MM.1S (cell line): ENCODE results near the gene TSPAN6.

Experiments
- DNase-seq: peaks from one replicate; pipeline ENCODE4 v3.0.0-alpha.2; 2015
- H2AFZ ChIP-seq: fragments of 300-600 bp; sonication (generic); 2 replicates; pipeline ENCODE4 v1.6.0; 2016; ENCODE audit warnings: antibody characterized with exemption, low read length
- H3F3A ChIP-seq: fragments of 300-600 bp; sonication (generic); 2 replicates; pipeline ENCODE4 v1.6.1; 2016; ENCODE audit warnings: mild to moderate bottlenecking, antibody characterized with exemption, low read length, moderate library complexity, mixed read lengths; ENCODE audit not compliant: insufficient read depth
- H3K27ac ChIP-seq: fragments of 300-600 bp; sonication (generic); 2 replicates; pipeline ENCODE4 v1.5.1; 2016; ENCODE audit warnings: mild to moderate bottlenecking, low read length
- H3K27me3 ChIP-seq: fragments of 300-600 bp; sonication (generic); replicated peaks from 2 replicates; pipeline ENCODE4 v1.6.0; 2016; ENCODE audit warnings: low read length; ENCODE audit not compliant: insufficient read depth
- H3K36me3 ChIP-seq: fragments of 300-600 bp; sonication (generic); replicated peaks from 2 replicates; pipeline ENCODE4 v1.6.1; 2016; ENCODE audit warnings: mild to moderate bottlenecking, low read length, mixed read lengths; ENCODE audit not compliant: insufficient read depth
- H3K4me1 ChIP-seq: fragments of 300-600 bp; sonication (generic); 2 replicates; pipeline ENCODE4 v1.6.1; 2016; ENCODE audit warnings: low read length, mixed read lengths
- H3K4me2 ChIP-seq: fragments of 300-600 bp; sonication (generic); 2 replicates; pipeline ENCODE4 v1.6.0; 2016; ENCODE audit warnings: low read depth, low read length
- H3K4me3 ChIP-seq: fragments of 300-600 bp; sonication (generic); 2 replicates; pipeline ENCODE4 v1.5.1; 2016; ENCODE audit warnings: low read length, mixed read lengths
- H3K79me2 ChIP-seq: fragments of 300-600 bp; sonication (generic); 2 replicates; pipeline ENCODE4 v1.6.1; 2016; ENCODE audit warnings: mixed run types, low read length, mixed read lengths
- H3K9ac ChIP-seq: fragments of 300-600 bp; sonication (generic); 2 replicates; pipeline ENCODE4 v1.6.1; 2016; ENCODE audit warnings: low read length, mixed read lengths
- H3K9me2 ChIP-seq: fragments of 300-600 bp; sonication (generic); replicated peaks from 2 replicates; pipeline ENCODE4 v1.6.1; 2016; ENCODE audit warnings: mild to moderate bottlenecking, low read length, mixed read lengths; ENCODE audit not compliant: insufficient read depth
- H3K9me3 ChIP-seq: fragments of 300-600 bp; sonication (generic); replicated peaks from 2 replicates; pipeline ENCODE4 v1.6.1; 2016; ENCODE audit warnings: mild to moderate bottlenecking, low read length, mixed read lengths; ENCODE audit not compliant: insufficient read depth
- H4K20me1 ChIP-seq: fragments of 300-600 bp; sonication (generic); 2 replicates; pipeline ENCODE4 v1.6.1; 2016; ENCODE audit warnings: mild to moderate bottlenecking, low read length, moderate library complexity, mixed read lengths; ENCODE audit not compliant: insufficient read depth
- CTCF ChIP-seq: fragments of 300-600 bp; sonication (generic); IDR thresholded peaks from 2 replicates; pipeline ENCODE4 v1.5.1; 2016; ENCODE audit warnings: antibody characterized with exemption, low read length, mixed read lengths
- EZH2 ChIP-seq: fragments of 300-600 bp; sonication (generic); optimal IDR thresholded peaks from 2 replicates; pipeline ENCODE3; 2017; ENCODE audit warnings: low read depth, mild to moderate bottlenecking, antibody characterized with exemption, low read length, mixed read lengths
- EZH2phosphoT487 ChIP-seq: fragments of 300-600 bp; sonication (generic); IDR thresholded peaks from 2 replicates; pipeline ENCODE4 v1.6.1; 2018; ENCODE audit warnings: antibody characterized with exemption, low read length

Gene TSPAN6

GRCh38 chrX:100648458-100649417 lies 12.1 kb upstream of the TSPAN6 start:
- Histone ChIP-seq H3K4me3 (no peak overlapping the region), H3K4me1 (no peaks in the 10 kb centered on the region)

GRCh38 chrX:100647739-100648138 lies 11.1 kb upstream of the TSPAN6 start:
- H3K36me3 ChIP-seq: no peaks in the 10 kb centered on the region
- H3K79me2 ChIP-seq: no peaks in the 10 kb centered on the region
- no peak for TF ChIP-seq EZH2phosphoT487
- TF ChIP-seq CTCF: no peak
- no peak for TF ChIP-seq EZH2
- no peaks in the 10 kb centered on the region for H3K9me2 ChIP-seq
- no peak for DNase-seq
- no peak overlapping the region for H3K27ac ChIP-seq
- H3K9me3 ChIP-seq: no peaks in the 10 kb centered on the region
- no peaks in the 10 kb centered on the region for H3K27me3 ChIP-seq
- no peaks in the 10 kb centered on the region for H3K4me1 ChIP-seq
- no peak overlapping the region for H2AFZ ChIP-seq
- no peaks in the 10 kb centered on the region for H4K20me1 ChIP-seq
- H3K4me3 ChIP-seq: no peak overlapping the region
- H3F3A ChIP-seq: no peaks in the 10 kb centered on the region
- H3K9ac ChIP-seq: no peak overlapping the region
- H3K4me2 ChIP-seq: no peak overlapping the region

More at GRCh38 chrX:100648458-100649417, 12.1 kb upstream of the TSPAN6 start:
- no peak for TF ChIP-seq EZH2phosphoT487
- TF ChIP-seq CTCF: no peak
- no peak for TF ChIP-seq EZH2
- Histone ChIP-seq H2AFZ (no peak overlapping the region), H3K27ac (no peak overlapping the region), H3K79me2 (no peaks in the 10 kb centered on the region), H4K20me1 (no peaks in the 10 kb centered on the region), H3K9me2 (no peaks in the 10 kb centered on the region), H3K9me3 (no peaks in the 10 kb centered on the region), H3K4me2 (no peak overlapping the region), H3K36me3 (no peaks in the 10 kb centered on the region), H3K9ac (no peak overlapping the region), H3K27me3 (no peaks in the 10 kb centered on the region), H3F3A (no peaks in the 10 kb centered on the region)
- DNase-seq: no peak

- no peaks in the 10 kb centered on the region for H3K4me1 ChIP-seq
- H3K27ac ChIP-seq: no peak overlapping the region
These were observed 10.5 kb upstream of the TSPAN6 start for GRCh38 chrX:100647095-100647494.

More at GRCh38 chrX:100647095-100647494, 10.5 kb upstream of the TSPAN6 start:
- Histone ChIP-seq H3K9ac (no peak overlapping the region), H3K27me3 (no peaks in the 10 kb centered on the region), H3K36me3 (no peaks in the 10 kb centered on the region), H3K79me2 (no peaks in the 10 kb centered on the region), H3K4me3 (no peak overlapping the region), H3K4me2 (no peak overlapping the region), H4K20me1 (no peaks in the 10 kb centered on the region), H2AFZ (no peak overlapping the region), H3K9me2 (no peaks in the 10 kb centered on the region), H3F3A (no peaks in the 10 kb centered on the region), H3K9me3 (no peaks in the 10 kb centered on the region)
- DNase-seq: no peak
- TF ChIP-seq EZH2 (no peak), CTCF (no peak), EZH2phosphoT487 (no peak)
